Stimulated activated CD4-positive, alpha-beta T cell treated with anti-CD3 and anti-CD28 coated beads, Interleukin-4, amount 100 ng/mL, for 24 hours (primary cell): ENCODE data around the gene GLE1.
A peak's percentile ranks its signal among the peaks of the same experiment; 100 is the strongest.

ENCODE experiments used
- DNase-seq: peaks from one replicate; pipeline ENCODE4 v3.0.0-alpha.2; 2020

Gene GLE1, protein sequence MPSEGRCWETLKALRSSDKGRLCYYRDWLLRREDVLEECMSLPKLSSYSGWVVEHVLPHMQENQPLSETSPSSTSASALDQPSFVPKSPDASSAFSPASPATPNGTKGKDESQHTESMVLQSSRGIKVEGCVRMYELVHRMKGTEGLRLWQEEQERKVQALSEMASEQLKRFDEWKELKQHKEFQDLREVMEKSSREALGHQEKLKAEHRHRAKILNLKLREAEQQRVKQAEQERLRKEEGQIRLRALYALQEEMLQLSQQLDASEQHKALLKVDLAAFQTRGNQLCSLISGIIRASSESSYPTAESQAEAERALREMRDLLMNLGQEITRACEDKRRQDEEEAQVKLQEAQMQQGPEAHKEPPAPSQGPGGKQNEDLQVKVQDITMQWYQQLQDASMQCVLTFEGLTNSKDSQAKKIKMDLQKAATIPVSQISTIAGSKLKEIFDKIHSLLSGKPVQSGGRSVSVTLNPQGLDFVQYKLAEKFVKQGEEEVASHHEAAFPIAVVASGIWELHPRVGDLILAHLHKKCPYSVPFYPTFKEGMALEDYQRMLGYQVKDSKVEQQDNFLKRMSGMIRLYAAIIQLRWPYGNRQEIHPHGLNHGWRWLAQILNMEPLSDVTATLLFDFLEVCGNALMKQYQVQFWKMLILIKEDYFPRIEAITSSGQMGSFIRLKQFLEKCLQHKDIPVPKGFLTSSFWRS

DNA sequence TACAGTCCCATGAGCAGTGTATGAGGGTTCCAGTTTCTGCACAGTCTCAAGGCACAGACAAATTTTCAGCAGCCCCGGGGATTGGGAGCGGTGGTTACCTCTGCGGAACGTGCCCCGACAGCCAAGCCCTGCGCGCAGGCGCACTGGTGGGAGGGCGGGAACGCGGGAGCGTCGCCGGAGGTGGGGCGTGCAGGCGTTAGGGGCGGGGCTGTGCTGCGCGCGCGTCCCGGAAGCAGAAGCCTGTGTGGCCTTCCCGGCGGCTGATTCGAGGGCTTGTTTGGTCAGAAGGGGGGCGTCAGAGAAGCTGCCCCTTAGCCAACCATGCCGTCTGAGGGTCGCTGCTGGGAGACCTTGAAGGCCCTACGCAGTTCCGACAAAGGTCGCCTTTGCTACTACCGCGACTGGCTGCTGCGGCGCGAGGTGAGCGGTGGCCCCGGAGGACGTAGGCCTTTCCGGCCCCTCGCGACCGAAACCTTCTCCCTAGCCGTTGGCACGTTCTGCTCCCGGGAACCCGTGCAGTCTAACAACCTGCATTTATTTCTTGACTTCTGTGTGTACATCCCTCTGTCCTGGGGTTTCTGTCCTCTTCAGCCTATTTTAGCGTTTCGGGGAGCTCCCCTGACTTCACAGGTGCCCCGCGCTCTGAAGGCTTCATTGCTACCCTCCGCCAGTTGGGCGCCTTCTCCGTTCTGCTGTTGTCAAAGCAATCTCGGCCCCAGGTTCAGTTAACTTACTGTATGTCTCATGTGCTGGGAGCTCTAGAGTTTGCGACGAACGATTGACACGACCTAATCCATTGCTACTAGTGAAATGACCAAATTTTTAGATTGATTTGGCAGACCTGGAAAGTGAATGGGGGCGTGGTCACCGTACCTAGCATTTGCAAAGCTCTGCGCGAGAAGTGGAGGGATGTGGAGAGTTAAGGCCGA lies at the start of gene GLE1:
Gene GLE1 (plus strand): TSS at position 235 of the 929 bp plus-strand sequence. CDS start 87 bp downstream, at position 322.
- peak; percentile 96 for DNase-seq

DNA sequence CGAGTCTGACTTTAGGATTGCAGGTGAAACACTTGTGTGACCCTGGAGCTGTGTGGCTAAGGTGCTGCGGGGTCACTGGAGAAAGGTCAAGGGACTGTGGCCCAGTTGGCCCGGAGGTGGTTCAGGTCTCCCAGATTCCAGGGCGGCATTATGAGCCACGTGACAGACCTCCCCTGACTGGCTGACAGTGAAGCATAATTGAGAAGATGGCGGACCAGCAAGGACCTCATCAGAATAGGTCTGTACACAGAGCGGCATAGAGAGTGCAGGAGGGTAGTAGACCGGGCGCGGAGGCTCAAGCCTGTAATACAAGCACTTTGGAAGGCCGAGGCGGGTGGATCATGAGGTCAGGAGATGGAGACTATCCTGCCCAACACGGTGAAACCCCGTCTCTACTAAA lies 49.5 kb upstream of the GLE1 start:
- no peak for DNase-seq

DNA sequence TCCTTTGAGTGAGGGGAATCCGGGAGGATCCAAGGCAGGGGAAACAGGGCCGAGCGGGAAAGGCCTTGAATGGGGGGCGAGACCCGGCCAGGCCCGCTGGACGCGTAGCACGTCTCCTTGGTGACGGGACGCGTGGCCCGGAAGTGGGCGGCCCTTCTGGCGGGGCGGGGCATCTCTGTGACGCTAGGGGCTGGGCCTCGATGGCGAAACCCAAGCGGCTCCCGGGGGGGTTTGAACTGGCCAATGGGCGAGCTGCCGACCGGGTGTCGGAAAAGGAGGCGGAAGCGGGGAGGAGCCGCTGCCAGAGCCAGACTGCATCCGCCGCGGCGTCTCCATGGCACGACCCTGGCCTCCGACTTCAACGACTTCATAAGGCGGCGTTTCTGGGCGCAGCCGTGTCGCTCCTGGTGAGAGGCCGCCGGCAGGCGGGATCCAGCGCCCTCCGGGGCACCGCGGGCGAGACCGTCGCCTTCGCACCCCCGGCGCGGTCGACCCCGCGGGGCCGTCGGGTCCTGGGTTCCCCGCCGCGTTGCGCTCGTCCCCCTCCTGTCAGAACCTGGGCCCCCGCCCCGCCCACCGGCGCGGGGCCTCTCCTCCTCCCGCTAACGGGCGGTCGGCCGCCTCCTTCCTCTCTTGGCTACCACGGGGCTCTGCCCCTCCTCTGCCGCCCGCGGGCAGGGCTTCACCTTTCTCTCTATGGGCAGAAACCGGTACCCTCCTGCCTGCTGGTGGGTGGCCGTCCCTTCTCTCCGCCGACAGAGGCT lies 48.5 kb upstream of the GLE1 start, which contains the start of gene ODF2:
Gene ODF2 (plus strand): TSS at position 158 of the 764 bp plus-strand sequence. CDS start 86 bp downstream, at position 244.
- peak; percentile 99 for DNase-seq

DNA sequence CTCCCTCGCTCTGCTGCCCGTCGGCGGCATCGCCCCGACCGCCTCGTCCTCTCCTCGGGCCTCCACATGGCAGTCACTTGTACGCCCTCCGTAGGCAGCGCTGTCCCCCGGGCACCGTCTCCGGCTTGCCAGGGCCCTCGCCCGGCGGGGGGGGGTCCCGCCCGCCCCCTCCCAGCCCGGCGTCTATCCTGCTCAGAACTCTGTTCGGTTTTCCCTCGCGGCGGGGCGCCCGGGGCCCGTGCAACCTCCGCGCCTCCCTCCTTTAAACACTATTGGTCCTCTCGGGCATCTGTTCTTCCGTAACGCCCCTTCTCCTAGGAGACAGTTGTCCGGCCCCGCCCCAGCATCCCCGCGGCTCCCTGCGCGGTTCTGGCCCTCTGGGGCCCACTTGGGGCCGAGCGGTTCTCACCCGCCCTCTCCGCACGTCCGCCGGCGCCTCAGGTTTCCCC lies 47.9 kb upstream of the GLE1 start:
- peak; percentile 76 for DNase-seq

DNA sequence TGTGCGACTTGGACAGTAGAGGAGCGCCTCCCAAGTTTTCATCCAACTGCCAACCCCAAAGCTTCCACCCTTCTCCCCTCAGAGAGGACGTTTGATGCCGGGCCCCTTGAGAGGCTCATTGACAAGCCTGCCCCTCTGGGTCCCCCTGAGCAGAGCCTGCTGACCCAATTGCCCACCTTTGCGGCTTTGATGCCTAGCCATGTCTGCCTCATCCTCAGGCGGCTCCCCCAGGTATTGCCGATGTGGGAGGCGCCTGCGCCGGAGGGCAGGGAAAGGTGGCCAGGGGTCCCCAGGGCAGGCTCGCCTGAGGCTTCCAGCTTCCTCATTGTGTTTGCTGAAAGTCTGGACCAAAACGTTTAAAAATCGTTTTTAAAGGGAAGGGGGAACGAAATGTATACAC lies 47.3 kb upstream of the GLE1 start:
- no peak for DNase-seq

DNA sequence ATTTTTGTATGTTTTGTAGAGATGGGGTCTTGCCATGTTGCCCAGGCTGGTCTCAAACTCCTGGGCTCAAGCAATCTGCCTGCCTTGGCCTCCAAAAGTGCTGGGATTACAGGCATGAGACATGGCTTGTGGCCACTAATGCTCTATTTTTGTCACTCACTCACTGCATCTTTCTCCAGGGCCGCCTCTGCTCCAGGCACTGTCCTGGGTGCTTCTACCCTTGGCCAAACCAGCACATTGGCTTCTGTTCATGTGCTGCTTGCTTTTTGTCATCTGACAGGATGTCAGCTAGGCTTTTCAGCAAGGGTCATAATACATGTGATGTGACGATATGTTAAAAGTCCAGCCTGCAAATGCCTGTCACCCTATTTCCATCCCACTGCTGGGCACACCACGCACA lies 45.5 kb upstream of the GLE1 start:
- no peak for DNase-seq

DNA sequence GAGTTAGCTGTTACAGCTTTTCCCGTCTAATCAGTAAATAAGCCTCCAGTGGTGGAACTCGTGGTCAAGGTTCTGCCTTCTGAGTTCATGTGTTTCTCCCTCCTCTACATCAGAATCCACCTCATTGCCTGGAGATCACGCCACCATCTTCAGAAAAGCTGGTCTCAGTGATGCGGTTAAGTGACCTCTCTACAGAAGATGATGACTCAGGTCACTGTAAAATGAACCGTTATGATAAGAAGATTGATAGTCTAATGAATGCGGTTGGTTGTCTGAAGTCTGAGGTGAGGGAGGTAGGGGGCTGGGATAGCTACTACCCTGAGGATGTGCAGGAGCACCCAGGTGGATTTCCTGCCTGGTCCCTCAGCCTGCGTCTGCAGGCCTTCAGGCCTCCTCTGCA lies 35.4 kb upstream of the GLE1 start:
- no peak for DNase-seq

DNA sequence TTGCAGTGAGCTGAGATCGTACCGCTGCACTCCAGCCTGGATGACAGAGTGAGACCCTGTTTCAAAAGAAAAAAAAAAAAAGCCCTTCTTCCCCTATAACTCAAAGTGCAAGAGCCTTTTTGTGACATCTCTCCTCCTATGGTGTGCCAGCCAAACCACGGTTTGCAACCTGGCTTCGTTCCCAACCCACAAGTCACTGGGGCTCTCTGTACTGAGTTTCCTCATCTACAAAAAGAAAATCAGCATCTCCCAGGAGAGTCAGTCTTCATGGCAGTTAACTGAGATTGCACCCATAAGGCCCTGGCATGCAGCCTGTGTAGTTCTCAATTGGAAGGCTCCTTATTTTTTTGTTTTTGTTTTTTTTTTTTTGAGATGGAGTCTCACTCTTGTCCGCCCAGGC lies 34.0 kb upstream of the GLE1 start:
- no peak for DNase-seq

DNA sequence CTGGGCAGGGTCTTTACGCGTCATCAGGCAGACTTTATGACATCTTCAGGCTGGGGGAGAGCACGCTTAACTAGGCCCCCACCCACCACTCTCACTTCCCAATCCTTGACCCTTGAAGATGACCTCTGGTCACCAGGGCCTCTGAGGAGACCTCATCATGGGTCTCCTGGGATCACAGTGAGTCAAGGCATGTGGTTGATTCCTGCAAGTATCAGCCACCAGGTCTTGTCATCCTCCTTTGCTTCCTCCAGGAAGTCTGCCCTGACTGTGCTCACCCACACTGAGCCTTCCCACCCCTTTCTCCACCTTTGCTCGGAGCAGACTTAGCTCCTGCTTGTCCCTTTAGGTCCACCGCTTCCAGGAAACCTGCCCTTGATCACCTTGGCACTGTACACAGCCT lies 31.4 kb upstream of the GLE1 start:
- no peak for DNase-seq

DNA sequence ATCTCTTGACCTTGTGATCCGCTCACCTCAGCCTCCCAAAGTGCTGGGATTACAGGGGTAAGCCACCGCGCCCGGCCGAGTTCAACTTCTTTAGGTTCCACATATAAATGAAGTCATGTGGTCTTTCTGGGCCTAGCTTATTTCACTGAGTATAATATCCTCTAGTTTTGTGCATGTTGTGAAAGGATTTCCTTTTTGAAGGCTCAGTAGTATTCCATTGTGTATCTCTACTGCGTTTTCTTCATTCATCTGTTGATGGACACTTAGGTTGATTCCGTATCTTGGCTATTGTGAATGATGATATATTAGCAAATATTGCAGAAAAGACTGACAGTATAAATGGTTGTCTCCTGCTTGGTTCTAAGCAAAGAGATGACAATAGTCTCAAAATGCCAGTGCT lies 28.7 kb upstream of the GLE1 start:
- DNase-seq = no peak

DNA sequence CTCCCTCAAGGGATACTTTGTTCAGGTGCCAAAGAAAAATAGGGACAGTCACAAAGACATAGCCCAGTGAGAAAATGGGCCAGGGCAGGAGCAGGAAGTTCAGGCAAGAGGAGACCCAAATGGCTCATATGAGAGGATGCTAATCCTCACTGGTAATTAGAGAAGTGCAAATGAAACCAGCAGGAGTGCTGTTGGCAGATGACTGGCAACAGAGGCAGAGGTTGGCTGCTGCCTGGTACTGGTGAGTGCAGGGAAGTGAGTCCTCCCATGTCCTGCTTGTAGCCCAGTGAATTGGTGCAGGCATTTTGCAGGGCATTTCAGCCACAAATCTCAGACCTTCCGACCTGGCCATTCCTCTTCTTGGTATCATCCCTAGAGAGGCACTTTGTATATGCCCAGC lies 25.3 kb upstream of the GLE1 start:
- DNase-seq = no peak

DNA sequence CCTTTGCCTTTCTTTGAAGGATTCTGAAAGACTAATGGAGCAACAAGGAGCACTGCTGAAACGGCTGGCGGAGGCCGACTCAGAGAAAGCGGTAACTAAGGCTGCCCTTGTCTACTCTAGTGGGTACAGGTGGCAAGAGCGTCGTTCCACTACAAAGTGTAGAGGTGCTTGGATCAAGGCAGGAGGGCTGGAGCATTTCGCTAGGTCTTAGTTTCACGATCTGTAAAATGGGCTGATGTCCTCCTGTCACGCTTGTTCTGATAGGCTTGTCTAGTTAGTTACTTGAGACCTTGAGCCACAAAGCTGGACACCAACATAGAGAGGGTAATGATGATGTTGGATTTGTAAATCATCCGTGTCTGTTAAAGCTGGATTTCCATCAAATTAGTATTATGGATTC lies 23.0 kb upstream of the GLE1 start:
- DNase-seq = no peak

DNA sequence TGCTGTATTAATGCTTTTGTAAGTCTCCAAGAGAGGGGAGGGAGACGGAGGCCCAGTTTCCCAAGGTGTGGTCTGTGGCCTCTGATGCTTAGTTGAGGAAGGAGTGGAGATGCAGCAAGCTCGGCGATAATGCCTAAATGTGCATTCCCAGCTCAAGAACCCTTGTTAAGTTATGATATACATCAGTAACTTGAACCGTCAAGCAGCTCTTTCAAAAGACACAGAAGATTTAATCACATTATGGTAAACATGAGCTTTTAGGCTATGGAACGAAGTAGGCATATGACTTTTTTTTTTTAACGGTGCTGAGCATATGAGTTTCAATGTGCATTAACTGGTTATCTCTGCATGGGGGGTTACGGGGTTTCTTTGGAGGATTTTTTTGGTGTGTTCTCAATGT lies 22.3 kb upstream of the GLE1 start:
- DNase-seq = no peak

DNA sequence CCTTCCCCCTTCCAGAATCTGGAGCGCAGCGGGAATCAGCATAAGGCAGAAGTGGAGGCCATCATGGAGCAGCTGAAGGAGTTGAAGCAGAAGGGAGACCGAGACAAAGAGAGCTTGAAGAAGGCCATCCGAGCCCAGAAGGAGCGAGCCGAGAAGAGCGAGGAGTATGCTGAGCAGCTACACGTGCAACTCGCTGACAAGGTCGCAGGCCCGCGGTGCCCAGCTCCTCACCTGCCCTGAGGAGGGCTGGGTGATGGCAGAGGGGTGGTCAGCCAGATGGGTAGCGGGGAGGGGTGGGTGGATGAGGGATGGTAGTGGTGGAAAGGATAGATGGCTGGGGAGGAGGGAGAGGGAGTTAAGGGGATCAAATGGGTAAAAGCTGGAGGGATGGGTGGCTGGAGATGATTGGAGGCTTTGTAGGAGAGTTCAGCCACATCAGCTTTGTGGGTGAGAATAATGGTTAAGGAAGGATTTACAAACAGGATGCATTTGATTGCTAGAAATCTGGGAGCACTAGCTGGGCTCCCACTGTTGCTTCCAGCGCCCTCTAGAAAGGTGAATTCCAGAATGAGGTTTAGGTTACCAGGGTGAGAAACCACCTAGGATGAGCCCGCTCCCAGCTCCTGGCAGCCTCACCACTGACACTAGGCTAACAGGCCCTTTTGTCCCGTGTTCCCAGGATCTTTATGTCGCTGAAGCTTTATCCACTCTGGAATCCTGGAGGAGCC lies 19.7 kb upstream of the GLE1 start:
- no peak for DNase-seq

DNA sequence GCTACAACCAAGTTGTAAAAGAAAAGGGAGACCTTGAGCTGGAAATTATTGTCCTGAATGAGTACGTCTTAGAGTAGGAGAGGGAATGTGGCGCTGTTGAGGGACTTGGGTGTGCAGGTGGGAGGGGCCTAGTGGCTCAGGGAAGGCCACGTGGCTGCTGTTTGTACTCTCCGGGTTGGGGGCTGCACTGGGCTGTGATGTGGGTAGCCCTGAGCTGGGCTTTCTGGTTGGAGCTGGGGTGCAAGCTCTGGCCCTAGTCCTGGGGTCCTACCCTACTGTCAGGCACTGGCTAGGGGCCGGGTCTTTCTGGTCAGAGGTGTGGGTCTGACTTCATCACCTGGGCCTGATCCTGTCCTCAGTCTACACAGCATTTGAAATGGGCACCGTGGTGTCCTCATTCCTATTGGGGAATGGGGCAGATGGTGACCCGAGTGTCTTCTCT lies 19.1 kb upstream of the GLE1 start:
- DNase-seq = no peak

DNA sequence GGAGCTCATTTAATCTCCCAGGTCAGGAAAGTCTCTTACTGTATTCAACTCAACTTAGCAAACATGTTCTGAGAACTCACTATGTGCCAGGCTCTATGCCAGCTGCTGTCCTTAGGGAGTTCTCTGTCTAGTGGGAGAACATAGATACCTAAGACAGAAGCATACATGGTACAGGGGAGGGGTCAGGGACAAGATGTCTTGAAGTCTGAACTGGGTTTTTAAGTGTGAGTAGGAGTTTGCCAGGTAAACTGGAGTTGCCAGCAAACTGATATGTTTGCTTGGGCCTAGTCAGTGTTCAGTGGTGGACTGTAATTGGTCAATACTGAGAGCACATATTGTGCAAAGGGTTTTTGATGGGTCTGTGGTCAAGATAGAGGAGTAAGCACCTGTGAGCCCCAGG lies 18.3 kb upstream of the GLE1 start:
- DNase-seq = no peak

DNA sequence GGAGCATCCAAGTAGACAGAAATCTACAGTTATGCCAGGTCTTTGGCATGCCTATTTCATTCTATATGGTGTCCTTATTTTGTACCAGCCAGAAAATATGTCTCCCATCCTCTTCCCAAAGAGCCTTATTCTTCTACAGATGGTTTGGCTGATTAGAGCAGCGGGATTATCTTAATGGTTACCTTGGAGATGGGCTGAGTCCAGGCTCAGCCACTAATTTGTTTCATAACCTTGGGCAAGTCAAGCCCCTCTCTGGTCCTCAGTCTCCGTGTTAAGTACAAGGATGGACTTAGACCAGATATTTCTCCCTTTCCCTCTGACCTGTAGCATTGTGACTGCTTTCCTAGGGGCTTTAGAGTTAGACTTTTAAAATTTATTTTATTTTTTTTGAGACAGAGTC lies 11.1 kb upstream of the GLE1 start:
- DNase-seq = no peak

DNA sequence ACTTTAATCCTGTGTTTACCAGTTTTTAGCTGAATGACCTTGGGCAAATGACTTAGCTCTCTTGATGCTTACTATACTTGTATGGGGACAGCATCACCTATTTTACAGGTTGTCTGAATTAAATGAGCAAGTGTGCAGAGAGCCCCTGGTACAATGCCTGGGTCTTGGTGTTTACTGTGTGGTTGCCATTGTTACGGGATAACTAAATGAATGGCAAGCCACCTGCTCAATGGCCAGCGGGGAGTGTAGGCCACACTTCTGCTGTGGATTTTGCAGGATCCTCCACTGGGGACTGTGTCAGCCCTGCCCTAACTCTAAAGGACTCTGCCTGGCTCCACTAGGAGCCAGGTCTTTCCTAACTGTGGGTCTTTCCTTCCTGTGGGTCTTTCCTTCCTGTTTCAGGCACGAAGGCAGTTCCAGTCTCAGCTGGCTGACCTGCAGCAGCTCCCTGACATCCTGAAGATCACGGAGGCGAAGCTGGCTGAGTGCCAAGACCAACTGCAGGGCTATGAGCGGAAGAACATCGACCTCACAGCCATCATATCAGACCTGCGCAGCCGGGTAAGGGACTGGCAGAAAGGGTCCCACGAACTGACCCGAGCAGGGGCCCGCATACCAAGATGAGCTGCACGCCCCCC lies 10.3 kb upstream of the GLE1 start:
- DNase-seq = no peak

DNA sequence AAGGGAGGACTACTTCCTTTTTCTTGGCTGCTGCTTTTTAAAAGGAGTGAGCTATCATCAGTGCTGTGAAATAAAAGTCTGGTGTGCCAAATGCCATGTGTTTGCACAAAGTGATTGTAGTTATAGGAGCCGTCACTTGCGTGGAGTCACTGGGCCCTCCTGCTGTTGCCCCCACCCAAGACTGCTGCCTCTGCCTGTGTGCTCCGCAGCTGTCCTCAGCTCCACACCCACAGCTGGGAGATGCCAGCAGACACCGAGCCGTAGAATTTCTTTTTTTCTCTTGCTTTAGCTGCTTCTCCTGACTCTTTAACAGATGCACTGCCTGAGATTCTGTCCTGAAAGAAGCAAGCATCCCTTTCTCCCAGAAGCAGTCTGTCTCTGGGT lies 9.8 kb upstream of the GLE1 start:
- no peak for DNase-seq

DNA sequence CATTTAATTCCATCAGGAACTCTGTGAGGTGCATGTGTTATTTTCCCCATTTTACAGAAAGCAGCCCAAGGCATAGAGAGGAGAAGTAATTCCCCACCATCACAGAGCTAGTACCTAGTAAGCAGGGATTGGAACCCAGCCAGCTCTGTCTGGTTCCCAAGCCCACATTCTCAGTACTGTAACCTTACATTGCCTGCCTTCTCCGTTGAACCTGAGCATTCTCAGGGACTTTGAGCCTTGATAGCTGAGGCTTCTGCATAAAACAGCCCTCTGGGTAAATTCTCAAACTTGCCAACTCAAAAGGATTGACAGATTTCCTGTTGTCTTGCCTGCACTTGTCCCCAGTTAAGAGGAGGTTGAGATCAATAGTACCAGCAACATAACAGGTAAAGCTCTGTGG lies 9.2 kb upstream of the GLE1 start:
- DNase-seq = no peak

DNA sequence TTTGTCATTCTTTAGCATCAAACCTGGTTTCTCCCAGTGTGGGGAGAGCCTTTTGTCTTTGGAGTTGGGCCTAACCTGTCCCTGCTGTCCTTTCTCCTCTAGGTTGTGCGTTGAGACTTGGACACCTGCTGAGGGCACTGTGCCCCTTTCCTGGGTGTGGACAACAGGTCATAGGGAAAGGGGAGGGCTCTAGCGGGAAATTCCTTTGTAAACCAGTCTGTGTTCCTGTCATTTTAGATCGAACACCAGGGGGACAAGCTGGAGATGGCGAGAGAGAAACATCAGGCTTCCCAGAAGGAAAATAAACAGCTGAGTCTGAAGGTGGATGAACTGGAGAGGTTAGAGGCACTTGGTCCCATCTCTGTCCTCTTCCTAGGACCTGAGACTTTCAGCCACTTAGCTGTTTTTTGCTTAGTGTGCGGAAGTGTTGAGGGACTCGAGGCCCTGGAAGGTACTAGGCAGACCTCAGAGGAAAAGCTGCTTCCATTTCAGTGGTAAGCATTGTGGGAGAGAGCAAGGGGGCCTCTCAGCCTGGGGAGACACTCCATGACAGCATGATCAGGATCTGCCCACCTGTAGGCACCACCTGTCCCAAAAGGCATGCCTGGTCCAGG lies 8.6 kb upstream of the GLE1 start:
- no peak for DNase-seq
